ENCODE measurements around the gene RNU4-1. TPM values are rescaled to one million over a fixed set of nuclear protein-coding genes. Genes with fewer than 3 reads are reported as not detected.
A peak's percentile ranks its signal among the peaks of the same experiment; 100 is the strongest.

RNU4-1 gene
- polyA plus RNA-seq, 1 experiment: not detected

DNA sequence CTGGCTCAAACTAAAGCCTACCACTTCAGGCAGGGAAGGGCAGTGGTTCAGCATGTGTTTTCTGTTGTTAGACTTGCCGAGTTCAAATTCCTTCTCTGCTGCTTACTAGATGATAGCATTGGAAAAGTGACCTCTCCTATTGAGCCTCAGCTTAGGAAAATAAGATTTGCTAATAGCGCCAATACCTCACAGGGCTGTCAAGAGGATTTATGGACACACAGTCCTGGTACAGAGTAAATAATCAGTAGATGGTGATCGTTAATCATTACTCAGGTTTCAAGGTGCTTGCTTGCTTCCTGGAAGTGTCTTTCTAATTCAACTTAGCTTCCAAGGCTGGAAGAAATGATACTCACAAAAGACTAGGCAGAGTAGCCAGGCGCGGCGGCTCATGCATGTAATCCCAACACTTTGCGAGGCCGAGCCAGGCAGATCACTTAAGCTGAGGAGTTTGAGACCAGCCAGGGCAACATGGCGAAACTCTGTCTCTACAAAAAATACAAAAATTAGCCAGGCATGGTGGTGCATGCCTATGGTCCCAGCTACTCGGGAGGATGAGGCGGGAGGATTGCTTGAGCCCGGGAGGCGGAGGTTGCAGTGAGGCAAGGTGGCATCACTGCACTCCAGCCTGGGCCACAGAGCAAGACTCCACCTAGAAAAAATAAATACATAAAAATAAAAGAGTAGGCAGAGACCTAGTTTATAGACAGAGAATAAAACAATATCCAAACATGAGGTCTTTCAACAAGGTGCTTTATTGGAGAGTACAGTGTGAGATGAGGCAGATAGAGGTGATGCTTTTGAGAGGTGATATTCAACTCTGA lies 28.6 kb upstream of the RNU4-1 start:
- no peak for TF ChIP-seq CTCF (IDR thresholded peaks at IDR 0.05; ENCODE audit: low read depth, low read length)
- POLR2A ChIA-PET: interaction anchor here (0.5 kb wide), 1 partner anchor 30 kb away, joined by 3 read pairs; the partner anchor contains the start of gene RNU4-2
- CTCF ChIA-PET: interaction anchor here (6.0 kb wide), 1 partner anchor 20 kb away, joined by 17 read pairs; the partner anchor contains the start of gene SIRT4
- Histone ChIP-seq H3K27me3 (ENCODE audit: control insufficient read depth, insufficient read depth, low read length) (peaks cover 17% of the 10 kb centered on the region), H3K4me3 (ENCODE audit: low read depth, low read length) (no peak overlapping the region), H3K27ac (ENCODE audit: low read depth, low read length) (no peak overlapping the region), H3K9me3 (ENCODE audit: control insufficient read depth, insufficient read depth, low read length) (no peaks in the 10 kb centered on the region)
- DNase-seq (ENCODE audit: low read depth, low spot score): no peak

DNA sequence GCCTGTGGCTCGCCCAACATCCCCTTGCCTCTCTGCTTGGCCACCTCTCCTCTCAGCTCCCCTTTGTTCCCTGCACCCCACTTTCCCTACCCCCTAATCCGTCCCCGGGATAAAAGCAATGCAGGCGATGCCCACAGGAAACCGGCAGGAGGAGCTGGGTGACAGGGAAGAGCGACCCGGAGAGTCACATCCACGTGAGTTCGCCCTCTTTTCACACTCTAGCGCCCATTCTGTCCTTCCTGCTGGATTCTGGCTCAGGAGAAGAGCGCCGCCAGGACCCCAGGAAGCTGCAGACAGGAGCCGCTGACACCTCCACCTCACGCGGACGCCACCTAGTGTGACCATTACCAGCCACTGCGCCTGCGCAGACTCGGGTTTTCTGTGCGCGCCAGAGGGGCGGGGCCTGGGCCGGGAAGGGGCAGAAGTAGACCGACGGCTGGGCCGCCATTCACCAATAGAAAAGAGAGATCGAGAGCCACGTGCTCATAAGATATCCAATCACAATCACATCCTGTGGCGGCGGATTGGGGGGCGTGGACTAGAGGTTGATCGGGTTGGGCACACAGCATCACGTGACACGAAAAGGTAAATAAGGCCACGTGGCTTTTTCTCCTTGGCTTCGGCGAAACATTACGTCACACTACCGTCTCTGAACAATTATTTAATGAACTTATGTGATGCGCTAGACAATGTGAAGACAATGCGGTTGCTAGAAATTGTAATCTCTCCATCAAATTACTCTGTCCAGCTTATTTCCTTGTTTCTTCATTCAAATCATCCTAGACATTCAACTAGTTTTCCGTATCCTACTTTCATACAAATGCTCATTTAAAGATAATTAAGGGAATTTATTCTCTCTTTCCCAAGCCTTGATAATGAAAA lies 24.4 kb upstream of the RNU4-1 start:
- DNase-seq (ENCODE audit: low read depth, low spot score): peak; percentile 97
- ChIA-PET POLR2A (interaction anchor here (0.8 to 1.7 kb wide), 4 partner anchors 15 to 26 kb away, joined by 5 to 10 read pairs (median 8); partner anchors contain the start of genes RNU4-1, RNU4-2 and SIRT4), CTCF (interaction anchor here (0.5 to 2.1 kb wide), 13 partner anchors 9 to 398 kb away, joined by 3 to 20 read pairs (median 5); partner anchors contain the start of genes COX6A1, RNU4-1 and SIRT4)
- Histone ChIP-seq H3K9me3 (ENCODE audit: control insufficient read depth, insufficient read depth, low read length) (no peaks in the 10 kb centered on the region), H3K27me3 (ENCODE audit: control insufficient read depth, insufficient read depth, low read length) (peaks cover 13% of the 10 kb centered on the region), H3K4me3 (ENCODE audit: low read depth, low read length) (peak overlapping the region; percentile 81), H3K27ac (ENCODE audit: low read depth, low read length) (peak overlapping the region; percentile 65)
- peak; percentile 77 for TF ChIP-seq CTCF (IDR thresholded peaks at IDR 0.05; ENCODE audit: low read depth, low read length)

DNA sequence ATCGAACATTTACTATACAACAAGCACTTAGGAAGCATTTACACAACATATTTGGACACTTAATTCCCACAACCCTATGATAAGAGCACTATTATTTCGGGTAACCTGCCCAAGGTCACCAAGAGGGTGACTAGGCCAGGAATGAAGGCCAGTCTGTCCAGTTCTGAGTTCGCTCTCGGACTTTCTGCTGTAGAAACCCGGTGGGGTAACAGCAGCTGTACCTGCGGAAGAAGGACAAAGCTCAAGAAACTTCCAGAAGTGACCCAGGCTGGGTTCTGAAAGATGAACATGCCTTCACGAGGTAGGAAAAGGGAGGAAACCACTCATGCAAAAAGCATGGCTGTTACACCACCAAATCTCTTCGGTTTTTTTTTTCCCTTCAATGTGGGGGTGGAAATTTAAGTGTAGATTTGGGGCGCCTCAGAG lies 23.8 kb upstream of the RNU4-1 start:
- ChIA-PET POLR2A (interaction anchor here (0.7 to 1.7 kb wide), 6 partner anchors 15 to 116 kb away, joined by 3 to 10 read pairs (median 6); partner anchors contain the start of genes RNU4-1, RNU4-2, RPLP0 and SIRT4), CTCF (interaction anchor here (0.5 to 2.1 kb wide), 8 partner anchors 9 to 223 kb away, joined by 5 to 20 read pairs (median 8); partner anchors contain the start of genes RNU4-1 and SIRT4)
- Histone ChIP-seq H3K4me3 (ENCODE audit: low read depth, low read length) (peak overlapping the region; percentile 81), H3K27me3 (ENCODE audit: control insufficient read depth, insufficient read depth, low read length) (peaks cover 11% of the 10 kb centered on the region), H3K27ac (ENCODE audit: low read depth, low read length) (peak overlapping the region; percentile 65), H3K9me3 (ENCODE audit: control insufficient read depth, insufficient read depth, low read length) (no peaks in the 10 kb centered on the region)
- no peak for DNase-seq (ENCODE audit: low read depth, low spot score)
- no peak for TF ChIP-seq CTCF (IDR thresholded peaks at IDR 0.05; ENCODE audit: low read depth, low read length)

- Histone ChIP-seq H3K27me3 (ENCODE audit: control insufficient read depth, insufficient read depth, low read length) (no peaks in the 10 kb centered on the region), H3K9me3 (ENCODE audit: control insufficient read depth, insufficient read depth, low read length) (no peaks in the 10 kb centered on the region), H3K27ac (ENCODE audit: low read depth, low read length) (no peak overlapping the region), H3K4me3 (ENCODE audit: low read depth, low read length) (no peak overlapping the region)
- DNase-seq (ENCODE audit: low read depth, low spot score): no peak
- ChIA-PET CTCF (interaction anchor here (0.5 to 4.0 kb wide), 2 partner anchors 11 to 143 kb away, joined by 11 to 32 read pairs; partner anchors contain the start of gene SIRT4), POLR2A (interaction anchor here (1.0 to 1.4 kb wide), 2 partner anchors 12 to 23 kb away, joined by 3 read pairs; partner anchors contain the start of genes RNU4-2 and SIRT4)
- peak; percentile 26; the same call in 1 of the 2 replicates for TF ChIP-seq CTCF (IDR thresholded peaks at IDR 0.05; ENCODE audit: low read depth, low read length)
Measured at GRCh38 chr12:120314220-120314619, 21.2 kb upstream of the RNU4-1 start.
